GM12878 (cell line): Measurements from ENCODE around the gene TRIM6. TPM values are rescaled to one million over a fixed set of nuclear protein-coding genes. Genes with fewer than 3 reads are reported as not detected.
A peak's percentile ranks its signal among the peaks of the same experiment; 100 is the strongest.
"Not testable (repeated sequence)": the region's sequence is repeated elsewhere in the genome, so short reads cannot be mapped to it uniquely, and the experiment has no call there.

Experiments
- ATAC-seq: fragments of 200-7000 bp; cut with Tn5 transposase; 3 replicates; pipeline ENCODE4 v1.9.1; 2020; ENCODE audit warnings: mild to moderate bottlenecking, moderate library complexity
- BruUV-seq: library from RNA; stranded (reverse); fragments of 400-500 nt; replicated peaks from 2 replicates; lab custom pipeline; 2021; lab: Mats Ljungman, UMichigan
- CTCF ChIA-PET: fragments of 300-600 bp; sonication (Branson Sonifier 250); formaldehyde crosslinking; extraction: SDS; loops from one replicate; lab custom pipeline; 2021; ENCODE audit warnings: inconsistent platforms; lab: Yijun Ruan, JAX
- POLR2A ChIA-PET: fragments of 350-600 bp; formaldehyde crosslinking; extraction: SDS; loops from one replicate; lab custom pipeline; 2021; ENCODE audit warnings: inconsistent platforms; lab: Charles Lee
- RAD21 ChIA-PET: fragments of 300-600 bp; sonication (Branson Sonifier 250); formaldehyde crosslinking; loops from one replicate; lab custom pipeline; 2023; ENCODE audit warnings: antibody characterized with exemption; ENCODE audit not compliant: unreplicated experiment; lab: Charles Lee
- SMC1A ChIA-PET: fragments of 300-600 bp; sonication (Branson Sonifier 250); formaldehyde crosslinking; loops from one replicate; lab custom pipeline; 2023; ENCODE audit not compliant: unreplicated experiment, uncharacterized antibody; lab: Charles Lee
- DNase-seq: peaks from one replicate; pipeline ENCODE4 v3.0.0-alpha.2; 2011; ENCODE audit warnings: low read depth, low spot score
- FAIRE-seq: peaks from 3 replicates; lab custom pipeline; 2011; peaks lifted over from hg19 to GRCh38; lab: Jason Lieb, UNC
- H2AFZ ChIP-seq: 2 replicates; pipeline ENCODE4 v1.6.0; 2011; ENCODE audit warnings: low read depth, low read length, control low read depth; ENCODE audit not compliant: control insufficient read depth
- H3K27ac ChIP-seq: 2 replicates; pipeline ENCODE4 v1.5.1; 2011; ENCODE audit warnings: control low read depth; ENCODE audit not compliant: control insufficient read depth, insufficient read depth
- H3K27me3 ChIP-seq, 2 experiments: replicated peaks in 1 of 2; 2 replicates each; pipeline versions ENCODE4 v1.6.0 to v1.6.1; 2011; ENCODE audit warnings: low read length in 1 of 2; ENCODE audit not compliant: control insufficient read depth in 2 of 2, insufficient read depth in 2 of 2
- H3K36me3 ChIP-seq, 2 experiments: 2 replicates each; pipeline ENCODE4 v1.5.1; 2011; ENCODE audit warnings: low read length in 1 of 2; ENCODE audit not compliant: control insufficient read depth in 2 of 2, insufficient read depth in 2 of 2
- H3K4me1 ChIP-seq: 2 replicates; pipeline ENCODE4 v1.6.1; 2011; ENCODE audit warnings: mild to moderate bottlenecking, low read length, moderate library complexity, mixed read lengths; ENCODE audit not compliant: control insufficient read depth, insufficient read depth
- H3K4me2 ChIP-seq: 2 replicates; pipeline ENCODE4 v1.6.0; 2011; ENCODE audit warnings: control low read depth; ENCODE audit not compliant: control insufficient read depth, insufficient read depth
- H3K4me3 ChIP-seq: fragments of 200-600 bp; sonication (generic); 2 replicates; pipeline ENCODE4 v1.5.1; 2016
- H3K79me2 ChIP-seq: 2 replicates; pipeline ENCODE4 v1.6.0; 2011; ENCODE audit warnings: low read length; ENCODE audit not compliant: control insufficient read depth, insufficient read depth
- H3K9ac ChIP-seq: 2 replicates; pipeline ENCODE4 v1.8.0; 2011; ENCODE audit warnings: low read length, control low read depth, mixed read lengths; ENCODE audit not compliant: control insufficient read depth, insufficient read depth
- H3K9me3 ChIP-seq: replicated peaks from 3 replicates; pipeline ENCODE4 v1.5.1; 2011; ENCODE audit warnings: mild to moderate bottlenecking, low read length; ENCODE audit not compliant: control insufficient read depth, insufficient read depth
- H4K20me1 ChIP-seq: 2 replicates; pipeline ENCODE4 v1.6.0; 2011; ENCODE audit not compliant: control insufficient read depth, insufficient read depth
- ATF7 ChIP-seq: fragments of 450-650 bp; IDR thresholded peaks from 2 replicates; pipeline ENCODE4 v1.6.1; 2016; ENCODE audit warnings: low read depth, mild to moderate bottlenecking
- MEF2B ChIP-seq: fragments of 450-650 bp; IDR thresholded peaks from 2 replicates; pipeline ENCODE4 v1.6.1; 2018; ENCODE audit warnings: mild to moderate bottlenecking, moderate library complexity; ENCODE audit not compliant: partially characterized antibody, poor library complexity, severe bottlenecking
- RAD21 ChIP-seq: IDR thresholded peaks from 2 replicates; pipeline ENCODE4 v1.6.1; 2011; ENCODE audit warnings: mild to moderate bottlenecking, low read depth, low read length, moderate library complexity; ENCODE audit not compliant: insufficient read depth
- TCF3 ChIP-seq: IDR thresholded peaks from 2 replicates; pipeline ENCODE4 v1.6.1; 2012; ENCODE audit warnings: low read depth, mild to moderate bottlenecking, low read length, borderline replicate concordance; ENCODE audit not compliant: insufficient read depth
- WRNIP1 ChIP-seq: IDR thresholded peaks from 2 replicates; pipeline ENCODE4 v1.6.1; 2011; ENCODE audit warnings: low read depth, low read length, improper control_type of control experiment, borderline replicate concordance
- WGBS: methylation state at CpG from one replicate; pipeline ENCODE4 v1.1.6; 2016; ENCODE audit warnings: low lambda C conversion rate; ENCODE audit not compliant: insufficient replicate concordance, insufficient coverage; ENCODE audit errors: missing lambda C conversion rate; 5-methylcytosine and 5-hydroxymethylcytosine counted together
- in situ Hi-C: fragments of 300-500 bp; cut with MboI; formaldehyde crosslinking; loops from 9 replicates; pipeline ENCODE4 v1.14.3; 2018; ENCODE audit warnings: mixed read lengths
- intact Hi-C: fragments of 100-400 bp; cut with micrococcal nuclease; formaldehyde crosslinking; loops from one replicate; pipeline ENCODE4 v1.14.2; 2022; ENCODE audit not compliant: unreplicated experiment
- polyA plus RNA-seq, 11 experiments: library from polyadenylated mRNA; depleted of rRNA in 4 of 11; unstranded in 6 of 11; stranded (reverse) in 5 of 11; fragments of >200 nt; fragmentation: Nextera tagmentation in 4 of 11; fragmentation: Illumina TruSeq in 1 of 11; extraction: Ambion mirVana in 4 of 11; extraction: Trizol in 1 of 11; gene quantifications; 1 replicate in 1 of 11; 2 replicates in 10 of 11; pipeline versions ENCODE4 v1.2.1 to v1.2.3, GENCODE V29; 2011 to 2016; ENCODE audit warnings: inconsistent platforms in 2 of 11, missing spikeins in 2 of 11, low read depth in 1 of 11
- total RNA-seq, 4 experiments: library from RNA; depleted of rRNA in 3 of 4; stranded (reverse); fragments of >200 nt in 3 of 4; fragmentation: Illumina TruSeq in 1 of 4; extraction: Trizol in 1 of 4; gene quantifications; 2 replicates each; pipeline versions ENCODE4 v1.2.1 to v1.2.3, GENCODE V29; 2013 to 2021

Gene TRIM6
- total and polyA plus RNA-seq, 10 of the 15 experiments (the other 5 are each of a cell fraction or from before 2014, with no cell fraction given), result 1.4 to 6.8 (median 4.2) TPM

GRCh38 chr11:5600374-5600851 is 4.0 kb downstream of the TRIM6 start (continued):
- TF ChIP-seq MEF2B, result no peak
- TF ChIP-seq ATF7, result no peak
- TF ChIP-seq TCF3, result no peak
- peak; percentile 84 for TF ChIP-seq RAD21
- TF ChIP-seq WRNIP1, result no peak

- H3K4me1 ChIP-seq, DNase-seq, H3K4me3 ChIP-seq, H3K36me3 ChIP-seq, H3K9ac ChIP-seq, H2AFZ ChIP-seq, BruUV-seq, H4K20me1 ChIP-seq, intact Hi-C loops, H3K9me3 ChIP-seq, ATAC-seq, H3K4me2 ChIP-seq, POLR2A ChIA-PET, FAIRE-seq, H3K79me2 ChIP-seq, H3K27ac ChIP-seq, H3K27me3 ChIP-seq: not testable (repeated sequence)
- RAD21 ChIA-PET, result interaction anchor here (0.5 kb wide), 1 partner anchor 43 kb away, joined by 3 read pairs; no protein-coding TSS in a partner anchor
- WGBS, result 63% methylated on average over 4 of the region's 4 CpGs
- in situ Hi-C loops, result loop anchor here (5.0 kb wide), 1 partner anchor 200 kb away; no protein-coding TSS in a partner anchor
- SMC1A ChIA-PET, result interaction anchor here (1.4 kb wide), 1 partner anchor 12 kb away, joined by 3 read pairs; no protein-coding TSS in a partner anchor
- CTCF ChIA-PET, result interaction anchor here (0.6 to 2.0 kb wide), 5 partner anchors 9 to 539 kb away, joined by 3 to 8 read pairs (median 4); no protein-coding TSS in a partner anchor
Observed at GRCh38 chr11:5602791-5603190, 6.4 kb downstream of the TRIM6 start.
